Gastrocnemius medialis (tissue), 4 donors: ENCODE measurements around the gene SURF2.

ENCODE experiments used
- CTCF ChIP-seq, 5 experiments: fragments of 450-650 bp in 3 of 5; fragments of 200-600 bp in 2 of 5; sonication (generic) in 2 of 5; IDR thresholded peaks in 4 of 5; conservative IDR thresholded peaks in 1 of 5; 1 replicate in 4 of 5; 2 replicates in 1 of 5; pipeline ENCODE4 v1.5.1; 2016 to 2019; ENCODE audit warnings: antibody characterized with exemption in 5 of 5, mild to moderate bottlenecking in 3 of 5, moderate library complexity in 3 of 5
- POLR2A ChIP-seq, 2 donors: fragments of 450-650 bp; IDR thresholded peaks; one replicate each; pipeline ENCODE4 v1.6.1; 2017; ENCODE audit warnings: antibody characterized with exemption in 2 of 2, mild to moderate bottlenecking in 2 of 2, moderate library complexity in 2 of 2

GRCh38 chr9:133375724-133376654 lies 19.6 kb downstream of the SURF2 start, which contains the start of the genes STKLD1 and SURF4:
- TF ChIP-seq CTCF (IDR thresholded peaks at IDR 0.05 in 4 of 5, conservative IDR thresholded peaks at IDR 0.05 in 1 of 5) (peak in 2 of 5 experiments; percentile 50 to 55), POLR2A (IDR thresholded peaks at IDR 0.05) (peak; percentile 95 to 97)
